Subcutaneous abdominal adipose tissue (tissue), 5 donors: ENCODE data around the gene KLHL29.

Experiments used
- H3K27ac ChIP-seq: one replicate; pipeline ENCODE4 v1.7.0; 2013; ENCODE audit warnings: low read depth, mild to moderate bottlenecking, inconsistent platforms, low read length, moderate library complexity
- H3K27me3 ChIP-seq, 5 donors: one replicate each; pipeline ENCODE4 v1.7.0; 2013; ENCODE audit warnings: low read length in 5 of 5, inconsistent platforms in 1 of 5; ENCODE audit not compliant: control insufficient read depth in 5 of 5, insufficient read depth in 4 of 5
- H3K36me3 ChIP-seq, 5 donors: one replicate each; pipeline ENCODE4 v1.7.0; 2013; ENCODE audit warnings: low read length in 5 of 5; ENCODE audit not compliant: control insufficient read depth in 5 of 5, insufficient read depth in 5 of 5
- H3K4me1 ChIP-seq, 5 donors: one replicate each; pipeline ENCODE4 v1.7.0; 2013; ENCODE audit warnings: low read length in 5 of 5, mild to moderate bottlenecking in 3 of 5, moderate library complexity in 1 of 5; ENCODE audit not compliant: control insufficient read depth in 5 of 5, insufficient read depth in 5 of 5
- H3K4me3 ChIP-seq, 5 donors: one replicate each; pipeline ENCODE4 v1.7.0; 2013; ENCODE audit warnings: low read length in 5 of 5, low read depth in 1 of 5
- H3K9ac ChIP-seq, 5 donors: one replicate each; pipeline ENCODE4 v1.7.0; 2013; ENCODE audit warnings: low read length in 5 of 5, mild to moderate bottlenecking in 4 of 5, moderate library complexity in 3 of 5
- H3K9me3 ChIP-seq, 5 donors: one replicate each; pipeline ENCODE4 v1.7.0; 2013; ENCODE audit warnings: low read length in 5 of 5; ENCODE audit not compliant: control insufficient read depth in 5 of 5
- donor health status: healthy.
- donor health status: healthy.
- donor health status: healthy.
- donor health status: healthy.
- donor health status: healthy.

Gene KLHL29

DNA sequence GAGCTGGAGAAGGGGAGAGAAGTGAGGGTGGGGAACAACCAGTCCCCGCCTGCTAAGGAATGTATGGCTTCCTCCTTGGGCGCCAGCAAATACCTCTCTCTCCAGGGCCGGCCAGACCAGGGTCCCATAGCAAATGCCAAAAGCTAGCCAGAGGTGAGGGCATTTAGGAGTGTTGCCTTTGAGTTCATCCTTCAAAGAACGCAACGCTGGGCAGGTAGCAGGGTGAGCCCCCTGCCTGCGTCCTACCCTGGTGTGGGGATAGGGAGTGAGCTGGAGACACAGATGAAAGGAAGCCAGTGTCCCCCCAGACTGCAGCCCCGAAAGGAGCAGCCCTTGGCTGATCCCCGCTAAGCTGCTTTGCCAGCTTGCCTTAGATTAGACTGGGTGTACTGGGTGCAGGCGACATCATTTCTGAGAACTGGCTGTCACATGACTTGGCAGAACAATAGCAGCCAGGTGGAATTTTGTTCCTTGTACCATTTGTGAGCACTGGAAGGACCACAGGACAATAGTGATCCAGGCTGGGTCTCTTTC lies 40.4 kb downstream of the KLHL29 start:
- H3K4me3 ChIP-seq: no peak overlapping the region
- no peak overlapping the region for H3K9ac ChIP-seq
- no peaks in the 10 kb centered on the region for H3K9me3 ChIP-seq
- H3K27me3 ChIP-seq: no peaks in the 10 kb centered on the region
- H3K27ac ChIP-seq: no peak overlapping the region
- peaks cover 0 to 2% (median 0%) of the 10 kb centered on the region in 5 donors for H3K36me3 ChIP-seq
- peaks cover 3 to 19% (median 13%) of the 10 kb centered on the region in 5 donors for H3K4me1 ChIP-seq

DNA sequence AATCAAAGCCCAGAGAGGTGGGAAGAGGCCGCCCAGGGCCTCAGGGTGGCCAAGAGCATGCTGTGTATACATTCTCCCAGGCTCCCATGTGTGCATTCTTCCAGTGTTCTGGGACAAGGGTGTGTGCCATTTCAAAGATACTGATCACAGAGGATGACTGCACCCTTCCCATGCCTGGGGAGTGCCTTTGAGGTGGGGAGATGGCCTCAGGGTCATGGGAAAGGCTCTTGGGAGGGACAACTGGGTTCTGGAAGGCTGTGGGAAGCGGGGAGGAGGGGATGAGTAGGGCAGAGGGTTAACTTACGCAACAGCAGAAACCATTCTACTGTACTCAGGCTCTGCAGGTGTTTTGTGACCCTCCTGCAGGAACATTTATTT lies 40.9 kb downstream of the KLHL29 start:
- no peak overlapping the region for H3K4me3 ChIP-seq
- H3K4me1 ChIP-seq: peaks cover 3 to 18% (median 13%) of the 10 kb centered on the region in 5 donors
- H3K27me3 ChIP-seq: no peaks in the 10 kb centered on the region
- H3K36me3 ChIP-seq: peaks cover 0 to 2% (median 0%) of the 10 kb centered on the region in 5 donors
- peak overlapping the region; percentile 25 for H3K27ac ChIP-seq
- H3K9me3 ChIP-seq: no peaks in the 10 kb centered on the region
- H3K9ac ChIP-seq: no peak overlapping the region

DNA sequence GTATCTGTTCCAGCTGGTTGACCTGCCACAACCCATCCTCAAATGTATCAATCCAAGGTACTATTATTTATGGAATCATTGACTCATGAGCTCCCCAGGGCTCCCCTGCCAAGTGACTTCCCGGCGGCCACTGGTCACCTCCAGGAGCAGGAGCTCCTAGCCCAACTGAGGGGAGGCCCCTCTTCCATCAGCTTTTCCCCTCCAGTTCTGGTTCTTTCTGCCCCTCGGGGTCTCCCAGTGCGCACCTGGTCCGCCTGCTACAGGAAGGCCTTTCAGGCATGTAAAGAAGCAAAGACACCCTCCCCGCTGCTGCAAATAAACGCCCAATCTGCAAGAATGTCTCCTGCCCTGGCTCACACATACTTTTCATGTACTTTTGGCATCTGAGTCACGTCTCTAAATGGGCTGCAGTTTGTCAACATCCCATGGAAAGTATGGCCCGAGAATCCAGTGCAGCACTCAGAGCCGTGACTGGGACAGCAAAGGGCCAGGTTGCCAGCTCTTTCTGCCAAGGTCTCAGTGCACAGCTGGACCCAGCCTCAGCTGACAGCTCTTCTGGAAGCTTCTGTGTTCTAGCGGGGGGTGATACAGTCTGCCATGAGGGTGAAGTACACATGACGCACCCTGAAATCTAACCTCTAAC lies 41.4 kb downstream of the KLHL29 start:
- no peak overlapping the region for H3K9ac ChIP-seq
- no peak overlapping the region for H3K4me3 ChIP-seq
- no peaks in the 10 kb centered on the region for H3K9me3 ChIP-seq
- no peaks in the 10 kb centered on the region for H3K27me3 ChIP-seq
- H3K4me1 ChIP-seq: peaks cover 3 to 18% (median 13%) of the 10 kb centered on the region in 5 donors
- peaks cover 0 to 2% (median 0%) of the 10 kb centered on the region in 5 donors for H3K36me3 ChIP-seq
- H3K27ac ChIP-seq: peak overlapping the region; percentile 25

DNA sequence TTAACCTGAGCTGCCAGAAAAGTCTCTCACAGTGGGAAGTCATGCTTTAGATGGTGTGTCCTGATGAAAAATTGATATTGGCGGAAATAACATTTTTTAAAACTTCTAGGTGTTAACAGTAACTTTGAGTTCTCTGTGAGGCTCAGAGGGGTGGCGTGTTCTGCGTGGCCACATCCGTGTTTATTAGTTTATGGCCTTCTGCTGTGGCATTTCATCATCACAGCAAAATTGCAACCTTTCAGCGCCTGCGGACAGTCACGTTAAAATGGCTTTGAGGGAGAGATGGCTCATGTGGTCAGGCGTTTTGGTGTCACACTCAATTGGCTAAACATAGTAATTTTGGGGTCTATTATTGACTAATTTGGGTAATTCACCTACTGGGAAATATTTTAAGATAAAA lies 42.4 kb downstream of the KLHL29 start:
- Histone ChIP-seq H3K9ac (no peak overlapping the region), H3K27ac (no peak overlapping the region), H3K27me3 (no peaks in the 10 kb centered on the region), H3K9me3 (no peaks in the 10 kb centered on the region), H3K36me3 (peaks cover 0 to 2% (median 0%) of the 10 kb centered on the region in 5 donors), H3K4me1 (peaks cover 3 to 18% (median 13%) of the 10 kb centered on the region in 5 donors), H3K4me3 (no peak overlapping the region)

DNA sequence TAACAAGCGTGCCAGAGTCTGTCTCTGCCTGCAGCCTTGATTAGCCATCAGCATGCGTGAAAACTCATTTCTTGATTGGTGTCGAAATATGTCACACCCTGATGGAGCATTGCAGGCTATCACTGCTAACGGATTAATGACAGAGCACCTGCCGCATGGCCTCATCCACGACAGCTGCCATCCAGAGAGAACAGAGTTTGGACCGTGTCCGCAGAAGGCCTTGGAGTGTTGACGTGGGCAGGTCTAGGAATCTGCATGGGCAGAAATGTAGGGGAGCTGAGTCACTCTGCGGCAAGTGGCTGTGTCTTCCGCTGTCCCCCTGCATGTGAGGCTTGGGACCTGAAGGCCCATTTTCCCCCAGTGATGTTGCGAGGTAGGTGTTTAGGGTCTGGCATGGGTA lies 43.0 kb downstream of the KLHL29 start:
- no peak overlapping the region for H3K4me3 ChIP-seq
- peaks cover 0 to 2% (median 0%) of the 10 kb centered on the region in 5 donors for H3K36me3 ChIP-seq
- H3K9me3 ChIP-seq: no peaks in the 10 kb centered on the region
- H3K27me3 ChIP-seq: no peaks in the 10 kb centered on the region
- H3K9ac ChIP-seq: no peak overlapping the region
- H3K4me1 ChIP-seq: peaks cover 3 to 18% (median 13%) of the 10 kb centered on the region in 5 donors
- no peak overlapping the region for H3K27ac ChIP-seq

DNA sequence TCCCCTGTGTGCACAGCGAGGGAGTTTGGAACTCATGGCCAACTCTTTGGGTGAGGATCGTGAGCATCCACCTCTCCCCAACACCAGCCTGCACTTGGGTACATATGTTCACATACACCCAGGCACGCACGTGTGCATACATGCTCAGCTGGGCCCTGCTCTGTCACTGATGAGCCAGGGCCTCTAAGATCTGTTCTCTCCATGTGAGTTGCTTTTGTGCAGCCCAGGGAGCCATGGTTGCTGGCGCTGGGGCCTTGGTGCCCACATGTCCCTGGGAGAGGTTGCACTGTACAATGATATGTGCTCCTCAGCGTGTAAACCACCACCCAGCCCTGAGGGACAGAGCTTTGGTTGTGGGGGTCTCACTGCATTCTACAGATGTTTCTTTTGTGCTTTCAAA lies 44.1 kb downstream of the KLHL29 start:
- Histone ChIP-seq H3K9ac (no peak overlapping the region), H3K27ac (no peak overlapping the region), H3K9me3 (no peaks in the 10 kb centered on the region), H3K4me3 (no peak overlapping the region), H3K4me1 (peaks cover 3 to 18% (median 13%) of the 10 kb centered on the region in 5 donors), H3K36me3 (peaks cover 0 to 2% (median 0%) of the 10 kb centered on the region in 5 donors), H3K27me3 (no peaks in the 10 kb centered on the region)

DNA sequence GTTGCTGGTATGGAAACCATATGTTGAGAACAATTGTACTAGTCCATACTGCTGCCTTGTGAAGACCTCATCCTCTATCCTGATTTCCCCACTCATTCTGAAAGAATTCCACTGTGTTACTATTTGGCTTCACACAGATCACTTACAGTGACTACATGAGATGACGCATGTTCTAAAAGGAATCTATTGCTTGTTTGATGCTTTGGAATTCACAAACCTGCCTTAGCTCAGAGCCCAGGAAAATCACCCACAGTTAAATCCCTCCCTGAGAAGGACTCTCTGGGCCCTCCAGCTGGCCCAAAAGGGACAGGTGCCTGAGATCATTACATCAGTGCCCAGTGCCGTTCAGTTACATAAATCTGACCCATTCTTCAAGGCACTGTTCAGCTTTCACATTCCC lies 45.3 kb downstream of the KLHL29 start:
- H3K36me3 ChIP-seq: peaks cover 0 to 2% (median 0%) of the 10 kb centered on the region in 5 donors
- H3K4me3 ChIP-seq: no peak overlapping the region
- H3K27me3 ChIP-seq: no peaks in the 10 kb centered on the region
- H3K9ac ChIP-seq: no peak overlapping the region
- no peak overlapping the region for H3K27ac ChIP-seq
- peaks cover 3 to 18% (median 13%) of the 10 kb centered on the region in 5 donors for H3K4me1 ChIP-seq
- no peaks in the 10 kb centered on the region for H3K9me3 ChIP-seq

DNA sequence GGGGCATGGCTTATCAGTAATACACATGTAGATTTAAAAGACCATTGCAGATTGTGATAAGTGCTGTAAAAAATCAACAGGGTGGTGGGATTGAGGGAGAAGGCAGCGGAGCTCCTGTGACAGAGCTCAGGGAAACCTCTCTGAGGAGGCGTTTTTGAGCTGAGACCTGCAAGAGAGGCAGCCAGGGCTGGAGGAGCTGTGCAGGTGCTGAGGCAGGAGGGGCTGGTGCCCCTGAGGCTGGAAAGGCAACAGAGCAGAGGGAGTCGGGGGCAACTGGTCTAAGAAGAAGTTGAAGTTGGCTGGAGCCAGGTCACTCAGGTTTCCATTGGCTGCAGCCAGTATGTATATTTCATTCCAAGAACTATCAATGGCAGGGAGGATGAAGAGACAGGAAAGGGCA lies 47.6 kb downstream of the KLHL29 start:
- H3K36me3 ChIP-seq: peaks cover 0 to 2% (median 0%) of the 10 kb centered on the region in 5 donors
- peaks cover 0 to 9% (median 7%) of the 10 kb centered on the region in 5 donors for H3K4me1 ChIP-seq
- H3K4me3 ChIP-seq: no peak overlapping the region
- peaks cover 0 to 3% (median 0%) of the 10 kb centered on the region in 5 donors for H3K9me3 ChIP-seq
- H3K9ac ChIP-seq: no peak overlapping the region
- H3K27me3 ChIP-seq: no peaks in the 10 kb centered on the region
- H3K27ac ChIP-seq: no peak overlapping the region

DNA sequence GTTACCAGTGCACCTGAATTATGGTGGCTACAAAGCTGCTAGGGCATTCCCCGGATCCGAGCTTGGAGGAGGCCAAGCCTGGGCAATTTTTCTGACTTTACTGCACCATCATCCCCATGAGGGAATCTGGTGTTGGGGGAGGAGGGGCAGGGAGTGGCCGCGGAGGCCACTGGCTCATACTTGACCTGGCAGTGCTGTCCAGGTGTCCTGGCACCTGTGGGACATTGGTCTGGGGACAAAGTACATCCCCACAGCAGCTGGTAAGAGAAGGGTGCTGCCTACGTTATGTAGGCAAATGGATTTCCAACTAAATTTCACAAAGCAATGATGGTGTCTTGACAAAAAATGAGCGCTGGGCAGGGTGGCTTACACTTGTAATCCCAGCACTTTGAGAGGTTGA lies 48.3 kb downstream of the KLHL29 start:
- Histone ChIP-seq H3K9ac (no peak overlapping the region), H3K9me3 (peaks cover 0 to 3% (median 0%) of the 10 kb centered on the region in 5 donors), H3K27ac (no peak overlapping the region), H3K4me3 (no peak overlapping the region), H3K36me3 (peaks cover 0 to 2% (median 0%) of the 10 kb centered on the region in 5 donors), H3K4me1 (peaks cover 0 to 9% (median 7%) of the 10 kb centered on the region in 5 donors), H3K27me3 (no peaks in the 10 kb centered on the region)

DNA sequence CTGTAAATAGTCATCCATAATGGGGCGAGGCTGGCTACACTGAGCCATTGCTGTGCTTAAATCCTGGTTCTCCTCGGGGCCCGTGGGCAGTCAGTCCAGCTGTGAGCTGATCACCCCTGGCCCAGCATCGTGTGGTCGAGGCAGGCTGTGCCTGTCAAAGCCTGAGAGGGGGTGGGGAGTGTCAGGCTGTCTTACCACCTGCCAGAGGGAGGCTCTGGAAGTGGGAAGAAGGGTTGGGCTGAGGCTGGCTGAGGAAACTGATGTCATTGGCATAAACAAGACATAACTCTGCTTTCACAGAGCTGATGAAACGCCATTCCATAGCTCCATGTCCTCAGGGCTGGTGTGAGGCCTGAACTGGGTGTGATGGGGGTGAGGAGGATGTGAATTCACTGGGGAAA lies 49.7 kb downstream of the KLHL29 start:
- H3K9me3 ChIP-seq: peaks cover 0 to 3% (median 0%) of the 10 kb centered on the region in 5 donors
- no peak overlapping the region for H3K4me3 ChIP-seq
- no peak overlapping the region for H3K27ac ChIP-seq
- no peaks in the 10 kb centered on the region for H3K27me3 ChIP-seq
- no peaks in the 10 kb centered on the region for H3K36me3 ChIP-seq
- H3K9ac ChIP-seq: no peak overlapping the region
- H3K4me1 ChIP-seq: peaks cover 0 to 9% (median 7%) of the 10 kb centered on the region in 5 donors
